Activated naive CD4-positive, alpha-beta T cell treated with anti-CD3 and anti-CD28 coated beads, Interleukin-2, amount 50 U/mL, for 72 hours (primary cell): ENCODE measurements around the gene PMIS2. TPM values are rescaled to one million over a fixed set of nuclear protein-coding genes. Genes with fewer than 3 reads are reported as not detected.
A peak's percentile ranks its signal among the peaks of the same experiment; 100 is the strongest.

Experiments used
- ATAC-seq, 2 donors: fragments of 150-1000 bp; cut with Tn5 transposase; 2 replicates each; pipeline ENCODE4 v1.10.0; 2021; ENCODE audit warnings: mild to moderate bottlenecking in 2 of 2, moderate library complexity in 2 of 2
- DNase-seq, 2 donors: peaks; one replicate each; pipeline ENCODE4 v3.0.0; 2021 to 2022; ENCODE audit warnings: low spot score in 2 of 2
- H3K27ac Mint-ChIP-seq, 2 donors: one replicate each; pipeline ENCODE4 v1.8.0; 2022; ENCODE audit warnings: mild to moderate bottlenecking in 2 of 2, mixed read lengths in 2 of 2
- H3K36me3 Mint-ChIP-seq, 2 donors: one replicate each; pipeline ENCODE4 v1.8.0; 2022; ENCODE audit warnings: mixed read lengths in 2 of 2
- H3K9me3 Mint-ChIP-seq, 2 donors: one replicate each; pipeline ENCODE4 v1.8.0; 2022; ENCODE audit warnings: mixed read lengths in 2 of 2
- total RNA-seq, 2 donors: library from RNA; stranded (reverse); gene quantifications; one replicate each; pipeline ENCODE4 v1.2.3, GENCODE V29; 2022

The PMIS2 gene
- total RNA-seq = not detected

DNA sequence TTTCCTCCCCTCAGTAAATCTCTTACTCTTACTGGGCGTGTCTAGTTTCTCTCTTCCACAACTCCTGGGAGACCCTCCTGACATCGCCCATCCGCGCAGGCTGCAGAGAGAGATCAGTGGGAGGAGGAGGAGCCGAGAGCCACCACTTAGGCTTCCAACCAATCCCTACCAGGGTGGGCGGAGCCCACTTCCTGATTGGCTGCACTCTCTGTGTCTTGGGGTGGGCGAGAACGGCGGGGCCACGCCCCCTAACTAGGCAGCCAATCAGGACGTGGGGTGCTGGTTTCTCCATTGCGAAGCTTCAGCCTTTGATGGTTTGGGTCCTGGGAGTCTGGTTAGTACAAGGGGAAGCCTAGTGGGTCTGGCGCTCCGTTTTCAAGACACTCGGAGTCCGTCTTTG is at the start of gene PMIS2:
PMIS2 (plus strand) TSS at position 326 of the 400 bp plus-strand sequence. CDS start 87 bp downstream, outside the sequence.
- Mint-ChIP-seq H3K27ac (no peak within 1 kb of the TSS), H3K9me3 (peaks cover 0 to 5% of the 10 kb centered on the region in 2 donors), H3K36me3 (no peaks in the 10 kb centered on the region)
- peak in 1 of 2 donors; percentile 65 for ATAC-seq
- no peak for DNase-seq

DNA sequence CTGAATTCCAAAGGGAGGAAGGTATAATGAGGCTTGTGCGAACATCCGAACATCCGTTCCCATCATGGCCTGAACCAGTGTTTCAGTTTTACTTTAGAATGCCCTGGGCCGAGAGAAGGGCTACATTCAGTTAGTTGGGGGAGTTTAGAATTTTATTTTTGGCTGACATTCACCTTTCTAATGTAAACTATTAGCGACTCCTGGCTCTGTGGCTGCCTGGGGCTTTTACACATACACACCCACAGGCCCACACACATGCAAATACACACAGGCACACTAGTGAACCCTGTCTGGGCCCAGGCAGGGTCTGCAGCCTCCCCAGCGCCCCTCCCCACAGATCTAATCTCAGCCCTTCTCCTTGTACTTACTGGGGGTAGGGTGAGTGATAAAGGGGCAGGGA is 46.7 kb upstream of the PMIS2 start:
- DNase-seq (no peak), ATAC-seq (no peak)
- no peak overlapping the region for H3K27ac Mint-ChIP-seq
- peaks cover 0 to 1% of the 10 kb centered on the region in 2 donors for H3K36me3 Mint-ChIP-seq
- H3K9me3 Mint-ChIP-seq = no peaks in the 10 kb centered on the region

DNA sequence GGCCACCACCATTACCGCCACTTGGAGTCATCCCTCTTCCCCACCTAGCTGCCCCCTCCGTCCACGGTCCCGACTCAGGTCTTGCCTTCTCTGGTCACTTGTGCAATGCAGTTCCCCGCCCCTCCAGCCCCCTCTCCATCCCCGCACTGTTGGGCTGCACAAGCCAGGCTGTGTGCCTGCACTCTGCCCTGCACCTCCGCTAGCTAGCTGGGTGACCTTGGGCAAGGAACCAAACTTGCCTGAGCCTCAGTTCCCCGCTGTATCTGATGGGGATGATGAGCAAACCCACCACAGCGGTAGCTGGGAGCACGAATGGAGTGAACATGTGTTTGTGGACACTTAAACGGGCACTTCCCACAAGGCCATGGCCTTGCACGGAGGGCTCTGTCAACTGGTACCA is 46.1 kb upstream of the PMIS2 start:
- H3K27ac Mint-ChIP-seq = no peak overlapping the region
- no peaks in the 10 kb centered on the region for H3K9me3 Mint-ChIP-seq
- H3K36me3 Mint-ChIP-seq = peaks cover 4 to 6% of the 10 kb centered on the region in 2 donors
- ATAC-seq (no peak), DNase-seq (no peak)

DNA sequence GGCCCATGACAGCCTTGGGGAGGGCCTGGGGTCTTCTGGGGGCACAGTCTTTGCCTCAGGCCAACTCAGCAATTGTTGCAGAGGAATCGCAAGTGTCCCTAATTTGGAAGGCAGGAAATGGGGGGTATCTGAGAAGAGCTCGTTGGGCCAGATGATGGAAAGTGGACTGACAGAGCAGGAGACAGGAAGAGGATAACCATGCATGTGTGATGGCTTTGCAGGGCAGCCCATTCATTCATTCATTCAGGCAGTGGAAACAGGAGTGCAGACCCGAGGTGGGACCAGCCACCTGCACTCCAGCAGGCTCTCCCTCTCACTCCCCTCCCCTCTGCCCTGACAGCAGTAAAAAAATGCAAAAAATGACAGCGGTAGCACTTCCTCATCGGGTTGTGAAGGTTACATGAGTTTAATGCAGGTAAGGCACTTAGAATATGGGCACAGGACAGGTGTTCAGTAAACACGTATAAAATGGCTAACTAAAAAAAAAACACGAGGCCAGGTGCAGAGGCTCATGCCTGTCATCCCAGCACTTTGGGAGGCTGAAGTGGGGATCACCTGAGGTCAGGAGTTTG is 45.5 kb upstream of the PMIS2 start:
- DNase-seq (no peak), ATAC-seq (no peak)
- peaks cover 6 to 9% of the 10 kb centered on the region in 2 donors for H3K36me3 Mint-ChIP-seq
- peak overlapping the region in 1 of 2 donors; percentile 65 for H3K27ac Mint-ChIP-seq
- H3K9me3 Mint-ChIP-seq = no peaks in the 10 kb centered on the region

DNA sequence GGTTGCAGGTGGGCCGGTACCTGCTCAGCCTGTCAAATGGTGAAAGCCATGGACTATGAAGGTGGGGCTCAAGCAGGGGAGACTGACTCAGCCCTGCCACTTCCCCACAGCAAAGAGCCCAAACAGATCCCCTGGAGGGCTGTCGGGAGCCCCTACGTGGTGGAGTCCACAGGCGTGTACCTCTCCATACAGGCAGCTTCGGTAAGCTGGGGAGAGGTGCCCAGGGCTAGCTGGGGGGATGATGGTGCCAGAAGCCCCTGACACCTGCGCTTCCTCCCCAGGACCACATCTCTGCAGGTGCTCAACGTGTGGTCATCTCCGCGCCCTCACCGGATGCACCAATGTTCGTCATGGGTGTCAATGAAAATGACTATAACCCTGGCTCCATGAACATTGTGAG is 43.8 kb upstream of the PMIS2 start:
- peaks cover 14% of the 10 kb centered on the region in 2 donors for H3K36me3 Mint-ChIP-seq
- DNase-seq (no peak), ATAC-seq (no peak)
- no peak overlapping the region for H3K27ac Mint-ChIP-seq
- H3K9me3 Mint-ChIP-seq = no peaks in the 10 kb centered on the region

DNA sequence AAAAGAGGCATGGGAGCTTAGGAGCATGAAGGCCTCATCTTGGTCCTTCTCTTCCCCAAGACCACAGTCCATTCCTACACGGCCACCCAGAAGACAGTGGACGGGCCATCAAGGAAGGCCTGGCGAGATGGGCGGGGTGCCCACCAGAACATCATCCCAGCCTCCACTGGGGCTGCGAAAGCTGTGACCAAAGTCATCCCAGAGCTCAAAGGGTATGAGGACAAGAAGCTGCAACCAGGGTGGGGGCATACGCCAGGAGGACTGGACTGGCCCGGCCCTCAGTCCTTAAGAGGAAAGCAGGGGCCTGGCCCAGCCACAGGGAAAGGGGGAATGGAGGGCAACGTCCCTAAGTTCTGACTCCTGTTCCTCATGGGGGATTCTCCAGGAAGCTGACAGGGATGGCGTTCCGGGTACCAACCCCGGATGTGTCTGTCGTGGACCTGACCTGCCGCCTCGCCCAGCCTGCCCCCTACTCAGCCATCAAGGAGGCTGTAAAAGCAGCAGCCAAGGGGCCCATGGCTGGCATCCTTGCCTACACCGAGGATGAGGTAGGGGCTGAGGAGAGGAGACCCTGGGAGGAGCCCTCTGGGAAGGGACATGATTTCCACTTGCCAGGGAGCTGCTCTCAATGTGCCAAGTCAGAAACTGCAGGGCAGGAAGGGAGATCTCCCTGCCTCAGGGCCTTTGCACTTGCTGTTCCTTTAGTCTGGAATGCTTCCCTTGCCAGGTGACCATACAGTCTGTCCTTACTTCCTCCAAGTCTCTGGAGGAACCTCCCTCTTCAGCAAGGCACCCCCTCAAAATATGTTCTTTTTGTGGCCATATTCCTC is 42.5 kb upstream of the PMIS2 start:
- Mint-ChIP-seq H3K9me3 (no peaks in the 10 kb centered on the region), H3K27ac (peak overlapping the region in 1 of 2 donors; percentile 98), H3K36me3 (peaks cover 14 to 17% of the 10 kb centered on the region in 2 donors)
- ATAC-seq (no peak), DNase-seq (no peak)

DNA sequence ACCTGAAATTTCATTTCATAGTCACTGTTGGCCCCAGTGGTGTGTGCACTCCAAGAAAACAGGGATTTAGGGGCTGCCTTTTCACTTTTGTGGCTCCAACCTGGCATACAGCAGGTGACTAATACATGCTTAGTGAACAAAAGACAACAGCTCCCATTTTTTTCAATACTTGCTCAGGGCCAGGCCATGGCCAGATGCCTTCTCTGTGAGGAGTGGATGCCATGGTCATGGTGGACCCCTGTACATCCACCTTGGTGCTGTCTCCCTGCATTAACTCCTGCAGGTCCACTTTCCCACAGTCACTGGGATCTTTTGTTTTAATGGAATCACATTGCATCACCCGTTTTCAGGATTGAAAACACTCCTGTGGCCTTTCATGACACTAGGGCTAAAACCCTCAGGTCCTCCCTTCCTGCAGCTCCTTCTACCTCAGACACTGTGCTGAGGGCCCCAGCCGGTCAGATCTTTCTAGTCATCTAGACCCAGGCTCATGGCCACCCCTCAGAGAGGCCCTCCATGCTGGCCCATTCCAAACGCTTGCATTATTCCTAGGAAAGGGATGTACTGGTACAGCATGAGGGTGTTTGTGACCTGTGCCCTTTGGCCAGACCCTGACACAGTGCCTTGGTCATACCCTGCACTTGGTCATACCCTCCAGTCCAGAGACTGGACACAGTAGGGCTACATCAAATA is 41.7 kb upstream of the PMIS2 start:
- no peak for ATAC-seq
- DNase-seq = no peak
- no peaks in the 10 kb centered on the region for H3K9me3 Mint-ChIP-seq
- H3K36me3 Mint-ChIP-seq = peaks cover 14 to 17% of the 10 kb centered on the region in 2 donors
- peak overlapping the region; percentile 59 to 98 for H3K27ac Mint-ChIP-seq

DNA sequence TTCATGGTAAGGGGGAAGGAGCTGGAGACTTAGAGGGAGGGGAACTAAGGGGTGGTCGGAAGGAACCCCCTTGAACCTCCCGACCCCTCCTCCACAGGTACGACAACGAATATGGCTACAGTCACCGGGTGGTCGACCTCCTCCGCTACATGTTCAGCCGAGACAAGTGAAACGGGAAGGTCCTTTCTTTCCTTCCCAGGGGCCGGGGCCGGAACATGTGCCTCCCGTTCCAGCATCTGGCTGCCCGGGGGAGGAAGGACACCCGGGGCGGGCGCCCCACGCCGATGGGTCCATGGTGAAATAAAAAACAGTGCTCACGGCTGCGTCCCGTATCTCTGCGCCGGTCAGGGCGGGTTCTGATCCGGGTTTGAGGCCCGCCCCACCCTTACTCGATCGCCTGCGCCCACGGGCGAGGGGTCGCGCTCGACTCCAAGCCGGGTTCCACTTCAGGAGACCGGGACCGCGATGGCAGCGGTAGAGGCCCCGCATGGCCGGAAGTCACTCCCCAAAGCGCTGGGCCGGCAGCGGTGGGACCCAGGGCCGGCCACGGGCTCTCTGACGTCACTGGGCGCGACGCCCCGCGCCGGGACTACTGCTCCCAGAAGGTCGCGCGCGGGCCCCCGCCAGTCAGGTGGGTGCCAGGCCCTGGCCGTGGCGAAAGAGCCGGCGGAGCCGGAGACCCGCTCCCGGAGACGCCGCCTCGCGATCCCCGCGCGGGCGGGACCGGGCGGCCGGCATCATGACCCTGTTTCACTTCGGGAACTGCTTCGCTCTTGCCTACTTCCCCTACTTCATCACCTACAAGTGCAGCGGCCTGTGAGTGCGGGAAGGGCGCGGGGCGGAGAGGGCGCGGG is 40.7 kb upstream of the PMIS2 start, which contains the start of gene TMEM147:
TMEM147 (plus strand) TSS at position 626 of the 854 bp plus-strand sequence; CDS start at position 740, 114 bp downstream.
- ATAC-seq (peak; percentile 50 to 82), DNase-seq (peak; percentile 80 to 84)
- no peaks in the 10 kb centered on the region for H3K9me3 Mint-ChIP-seq
- peaks cover 14 to 17% of the 10 kb centered on the region in 2 donors for H3K36me3 Mint-ChIP-seq
- peak within 1 kb of the TSS; percentile 92 to 98 for H3K27ac Mint-ChIP-seq

DNA sequence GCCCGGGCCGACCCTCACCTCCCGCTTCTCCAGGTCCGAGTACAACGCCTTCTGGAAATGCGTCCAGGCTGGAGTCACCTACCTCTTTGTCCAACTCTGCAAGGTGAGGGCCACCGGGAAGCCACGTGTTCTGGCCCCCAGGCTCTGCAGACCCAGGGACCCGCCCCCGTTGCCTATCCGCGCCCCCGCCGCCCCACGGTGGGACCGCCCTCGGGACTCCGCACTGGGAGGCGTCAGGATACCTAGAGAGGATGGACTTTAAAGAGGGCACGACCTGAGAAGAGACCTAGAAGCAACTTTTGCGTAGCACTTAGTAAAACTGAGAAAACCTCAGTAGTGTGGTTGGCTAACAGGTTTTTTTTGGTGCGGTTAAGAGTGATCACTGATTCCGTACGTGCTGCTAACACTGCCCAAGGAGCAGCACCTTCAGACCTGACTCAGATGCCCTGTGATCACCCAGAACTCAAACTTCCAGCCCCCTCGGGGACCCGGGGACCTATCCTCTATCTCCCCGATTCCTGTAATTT is 40.1 kb upstream of the PMIS2 start:
- peak; percentile 86 to 92 for ATAC-seq
- H3K9me3 Mint-ChIP-seq = no peaks in the 10 kb centered on the region
- DNase-seq = peak; percentile 73 to 82
- H3K36me3 Mint-ChIP-seq = peaks cover 14 to 17% of the 10 kb centered on the region in 2 donors
- peak overlapping the region; percentile 92 to 98 for H3K27ac Mint-ChIP-seq

DNA sequence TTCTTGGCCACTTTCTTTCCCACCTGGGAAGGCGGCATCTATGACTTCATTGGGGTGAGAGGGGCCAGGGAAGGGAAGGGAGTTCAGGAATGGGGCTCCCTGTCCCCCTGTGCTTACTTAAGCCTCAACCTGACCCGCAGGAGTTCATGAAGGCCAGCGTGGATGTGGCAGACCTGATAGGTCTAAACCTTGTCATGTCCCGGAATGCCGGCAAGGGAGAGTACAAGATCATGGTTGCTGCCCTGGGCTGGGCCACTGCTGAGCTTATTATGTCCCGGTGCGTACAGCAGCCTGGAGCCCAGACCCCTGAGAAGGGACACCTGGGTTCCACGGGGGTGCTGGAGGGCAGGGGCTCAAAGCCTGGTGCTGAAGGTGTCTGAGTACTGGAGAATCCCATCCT is 39.4 kb upstream of the PMIS2 start:
- peaks cover 14 to 17% of the 10 kb centered on the region in 2 donors for H3K36me3 Mint-ChIP-seq
- H3K27ac Mint-ChIP-seq = peak overlapping the region; percentile 92 to 98
- ATAC-seq (no peak), DNase-seq (no peak)
- no peaks in the 10 kb centered on the region for H3K9me3 Mint-ChIP-seq

DNA sequence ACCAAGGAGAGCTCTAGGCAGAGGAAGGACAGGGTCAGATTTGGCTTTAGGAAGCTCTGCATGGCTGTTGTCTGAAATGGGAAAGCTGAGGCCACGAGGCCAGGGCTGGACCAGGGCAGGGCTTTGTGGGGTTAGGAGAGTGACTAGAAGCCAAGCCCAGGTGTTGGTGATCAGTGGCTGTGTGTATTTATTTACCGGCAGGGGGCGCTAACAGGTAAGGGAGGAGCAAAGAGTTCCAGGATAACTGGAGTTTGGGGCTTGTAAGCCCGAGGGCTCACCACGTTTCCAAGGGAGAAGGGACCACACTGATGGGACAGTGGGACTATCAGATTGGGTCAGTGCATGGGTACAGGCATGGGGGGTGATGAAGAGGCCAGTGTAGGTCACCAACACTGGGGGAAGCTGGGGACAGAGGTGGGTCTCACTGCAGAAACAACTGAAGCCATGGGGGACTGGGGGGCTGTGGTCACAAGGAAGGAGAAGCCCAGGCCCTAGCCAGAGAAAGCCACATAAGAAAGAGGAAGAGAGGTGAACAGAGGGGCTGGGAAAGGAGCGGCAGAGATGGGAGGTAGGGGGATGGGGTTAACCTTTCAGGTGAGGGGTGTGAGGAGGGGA is 36.7 kb upstream of the PMIS2 start:
- Mint-ChIP-seq H3K27ac (peak overlapping the region in 1 of 2 donors; percentile 1), H3K36me3 (peaks cover 13 to 17% of the 10 kb centered on the region in 2 donors), H3K9me3 (no peaks in the 10 kb centered on the region)
- DNase-seq (peak in 1 of 2 donors; percentile 72), ATAC-seq (no peak)

DNA sequence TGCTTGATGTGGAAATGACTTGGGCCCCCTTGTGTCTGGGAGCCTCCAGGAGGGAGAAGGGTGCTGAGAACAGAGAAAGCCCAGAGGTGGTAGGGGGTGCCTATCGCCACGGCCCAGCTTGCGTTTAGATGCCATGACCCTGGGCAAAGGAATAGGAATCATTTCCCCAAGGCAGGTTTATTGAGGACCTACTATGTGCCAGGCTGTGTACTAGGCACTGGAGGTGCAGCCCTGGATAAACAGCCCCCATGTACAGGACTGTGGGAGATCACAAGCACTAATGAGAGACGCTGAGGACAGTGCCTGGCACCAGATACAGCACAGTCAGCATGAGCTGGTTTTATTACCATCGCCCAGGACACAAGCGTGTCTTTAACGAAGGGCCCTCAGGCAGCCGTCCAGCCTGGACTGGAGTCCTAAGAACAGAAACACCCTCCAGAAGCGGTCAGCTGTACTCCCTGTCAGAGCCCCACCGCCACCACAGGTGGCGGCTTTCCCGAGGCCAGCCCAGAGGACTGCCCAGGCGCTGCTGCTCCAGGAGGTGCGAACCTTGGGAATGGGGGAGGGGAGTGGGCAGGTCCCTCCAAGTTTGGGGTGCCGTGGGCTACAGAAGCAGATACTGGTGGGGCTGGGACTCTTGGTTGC is 36.0 kb upstream of the PMIS2 start:
- peaks cover 6 to 12% of the 10 kb centered on the region in 2 donors for H3K36me3 Mint-ChIP-seq
- H3K9me3 Mint-ChIP-seq = no peaks in the 10 kb centered on the region
- peak overlapping the region in 1 of 2 donors; percentile 1 for H3K27ac Mint-ChIP-seq
- ATAC-seq = no peak
- no peak for DNase-seq

DNA sequence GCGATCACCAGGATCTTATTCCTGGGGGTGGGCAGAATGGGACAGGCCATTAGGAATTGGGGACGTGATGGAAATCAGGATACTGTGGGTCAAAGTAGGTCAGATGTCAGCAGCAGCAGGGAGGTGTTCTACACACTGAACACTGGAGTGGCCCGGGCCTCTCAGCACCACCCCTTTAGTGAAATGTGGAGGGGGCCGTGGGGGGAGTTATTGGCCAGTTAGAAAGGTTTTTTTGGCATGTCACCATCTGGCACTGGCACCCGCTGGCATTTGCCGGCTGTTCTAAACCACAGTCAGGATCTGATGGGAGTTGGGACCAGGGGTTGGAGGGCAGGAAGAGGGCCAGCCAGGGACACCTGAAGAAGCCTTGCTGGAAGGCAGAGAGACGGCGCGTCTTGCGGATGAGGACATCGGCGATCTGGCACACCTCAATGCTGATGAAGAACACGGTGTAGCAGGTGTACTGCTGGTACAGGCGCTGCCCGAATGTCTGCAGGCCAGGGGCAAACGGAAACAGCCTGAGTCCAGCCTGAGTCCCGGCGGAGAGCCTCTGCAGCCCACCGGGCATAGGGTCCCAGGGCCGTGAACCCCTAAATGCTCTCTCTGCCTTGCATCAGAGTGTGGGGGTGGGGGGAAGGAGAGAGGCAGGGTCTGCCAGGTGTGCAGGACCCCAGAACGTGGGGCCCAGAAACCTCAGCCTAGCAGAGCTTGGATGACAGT is 34.7 kb upstream of the PMIS2 start:
- peak overlapping the region in 1 of 2 donors; percentile 59 for H3K27ac Mint-ChIP-seq
- no peak for ATAC-seq
- H3K9me3 Mint-ChIP-seq = no peaks in the 10 kb centered on the region
- peaks cover 0 to 6% of the 10 kb centered on the region in 2 donors for H3K36me3 Mint-ChIP-seq
- DNase-seq = no peak

DNA sequence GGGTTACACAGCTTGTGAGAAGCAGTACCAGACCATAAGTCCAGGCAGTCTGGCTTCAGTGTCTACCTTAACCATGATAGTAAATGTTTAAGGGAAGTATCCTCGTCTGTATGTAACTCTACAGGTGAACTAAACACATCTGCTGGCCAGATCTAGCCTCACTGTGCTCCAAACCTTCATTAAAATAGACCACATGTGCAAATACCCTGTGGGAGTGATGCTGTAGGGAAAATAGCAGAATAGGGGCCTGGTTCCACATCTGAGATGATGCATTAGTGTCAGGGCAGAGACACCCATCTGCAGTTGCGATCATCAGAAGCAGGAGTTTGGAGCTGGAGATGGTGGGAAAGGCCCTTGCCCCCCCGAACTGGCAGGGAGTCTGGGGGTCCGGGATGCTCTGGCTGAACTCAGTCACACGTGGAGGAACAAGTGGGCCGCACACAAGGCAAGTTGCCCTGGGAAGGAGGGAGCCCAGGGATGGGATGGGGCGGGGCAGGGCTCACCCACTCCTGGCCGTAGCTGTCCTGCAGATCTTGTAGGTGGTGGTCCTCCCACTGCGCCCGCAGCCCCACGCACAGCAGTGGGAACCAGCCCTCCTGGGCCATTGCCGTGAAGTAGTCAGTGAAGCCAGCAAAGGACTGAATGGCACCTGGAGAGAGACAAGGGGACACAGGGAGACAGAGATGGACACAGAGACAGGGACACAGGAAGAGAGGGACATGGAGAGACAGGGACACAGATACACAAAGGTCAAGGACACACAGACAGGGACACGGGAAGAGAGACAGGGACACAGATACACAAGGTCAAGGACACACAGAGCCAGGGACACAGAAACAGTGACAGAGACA is 33.2 kb upstream of the PMIS2 start:
- Mint-ChIP-seq H3K9me3 (no peaks in the 10 kb centered on the region), H3K36me3 (no peaks in the 10 kb centered on the region), H3K27ac (no peak overlapping the region)
- no peak for DNase-seq
- ATAC-seq = no peak
